ENCODE measurements around the gene SORBS2. TPM values are rescaled to one million over a fixed set of nuclear protein-coding genes. Genes with fewer than 3 reads are reported as not detected.
"Not testable (repeated sequence)": the region's sequence is repeated elsewhere in the genome, so short reads cannot be mapped to it uniquely, and the experiment has no call there.

The SORBS2 gene
- total RNA-seq, 1 donor from 2014 or later = 60.4 TPM

GRCh38 chr4:185718578-185719499 lies 93.2 kb downstream of the SORBS2 start:
- H3K4me1 ChIP-seq = peaks cover 8% of the 10 kb centered on the region
- H3K27me3 ChIP-seq = no peaks in the 10 kb centered on the region
- H3K4me3 ChIP-seq = no peak overlapping the region
- intact Hi-C loops (cut with DNase I) = no loop called here
- no peak overlapping the region for H3K27ac ChIP-seq
- TF ChIP-seq POLR2AphosphoS5 (IDR thresholded peaks at IDR 0.05; ENCODE audit: insufficient read depth in 1 of 2, low read depth in 1 of 2) (no peak), POLR2A (IDR thresholded peaks at IDR 0.05) (no peak), CTCF (IDR thresholded peaks at IDR 0.05) (no peak)
- DNase-seq (ENCODE audit: extremely low spot score in 2 of 2) = no peak
- no peaks in the 10 kb centered on the region for H3K9me3 ChIP-seq
- no peaks in the 10 kb centered on the region for H3K36me3 ChIP-seq

GRCh38 chr4:185717377-185717741 lies 94.6 kb downstream of the SORBS2 start:
- H3K36me3 ChIP-seq = no peaks in the 10 kb centered on the region
- H3K9me3 ChIP-seq = no peaks in the 10 kb centered on the region
- no peaks in the 10 kb centered on the region for H3K27me3 ChIP-seq
- H3K27ac ChIP-seq = no peak overlapping the region
- no peak for DNase-seq (ENCODE audit: extremely low spot score in 2 of 2)
- no peak overlapping the region for H3K4me3 ChIP-seq
- TF ChIP-seq CTCF (IDR thresholded peaks at IDR 0.05) (no peak), POLR2AphosphoS5 (IDR thresholded peaks at IDR 0.05; ENCODE audit: insufficient read depth in 1 of 2, low read depth in 1 of 2) (no peak), POLR2A (IDR thresholded peaks at IDR 0.05) (no peak)
- peaks cover 8% of the 10 kb centered on the region for H3K4me1 ChIP-seq
- intact Hi-C loops (cut with DNase I) = no loop called here

GRCh38 chr4:185716577-185717376 lies 95.2 kb downstream of the SORBS2 start:
- Histone ChIP-seq H3K4me3 (no peak overlapping the region), H3K4me1 (peaks cover 5% of the 10 kb centered on the region), H3K36me3 (no peaks in the 10 kb centered on the region), H3K27ac (no peak overlapping the region), H3K9me3 (no peaks in the 10 kb centered on the region), H3K27me3 (no peaks in the 10 kb centered on the region)
- intact Hi-C loops (cut with DNase I) = no loop called here
- TF ChIP-seq POLR2A (IDR thresholded peaks at IDR 0.05) (no peak), POLR2AphosphoS5 (IDR thresholded peaks at IDR 0.05; ENCODE audit: insufficient read depth in 1 of 2, low read depth in 1 of 2) (no peak), CTCF (IDR thresholded peaks at IDR 0.05) (no peak)
- no peak for DNase-seq (ENCODE audit: extremely low spot score in 2 of 2)

- no peaks in the 10 kb centered on the region for H3K27me3 ChIP-seq
- DNase-seq (ENCODE audit: extremely low spot score in 2 of 2) = no peak
- no peaks in the 10 kb centered on the region for H3K4me1 ChIP-seq
- H3K27ac ChIP-seq = no peak overlapping the region
- TF ChIP-seq CTCF (IDR thresholded peaks at IDR 0.05) (no peak), POLR2AphosphoS5 (IDR thresholded peaks at IDR 0.05; ENCODE audit: insufficient read depth in 1 of 2, low read depth in 1 of 2) (no peak), POLR2A (IDR thresholded peaks at IDR 0.05) (no peak)
- no peaks in the 10 kb centered on the region for H3K9me3 ChIP-seq
- H3K36me3 ChIP-seq = no peaks in the 10 kb centered on the region
- intact Hi-C loops (cut with DNase I) = no loop called here
- no peak overlapping the region for H3K4me3 ChIP-seq
Measured at GRCh38 chr4:185716141-185716551, 95.8 kb downstream of the SORBS2 start.

- H3K27me3 ChIP-seq; H3K27ac ChIP-seq; DNase-seq (ENCODE audit: extremely low spot score in 2 of 2); intact Hi-C loops (cut with DNase I); H3K36me3 ChIP-seq; H3K9me3 ChIP-seq; H3K4me1 ChIP-seq; H3K4me3 ChIP-seq: not testable (repeated sequence)
Measured at GRCh38 chr4:185714524-185714923, 97.5 kb downstream of the SORBS2 start.
